Activated T-helper 1 cell treated with anti-CD3 and anti-CD28 coated beads, Interleukin-2, amount 50 U/mL, for 16 hours (primary cell): Measurements from ENCODE around the gene MYBPH.

Source experiments
- DNase-seq, 2 donors: peaks; one replicate each; pipeline ENCODE4 v3.0.0-alpha.2; 2020; ENCODE audit warnings: low read depth in 1 of 2, low spot score in 1 of 2

Gene MYBPH

GRCh38 chr1:203201516-203202205 is 26.0 kb upstream of the MYBPH start:
- no peak for DNase-seq

DNA sequence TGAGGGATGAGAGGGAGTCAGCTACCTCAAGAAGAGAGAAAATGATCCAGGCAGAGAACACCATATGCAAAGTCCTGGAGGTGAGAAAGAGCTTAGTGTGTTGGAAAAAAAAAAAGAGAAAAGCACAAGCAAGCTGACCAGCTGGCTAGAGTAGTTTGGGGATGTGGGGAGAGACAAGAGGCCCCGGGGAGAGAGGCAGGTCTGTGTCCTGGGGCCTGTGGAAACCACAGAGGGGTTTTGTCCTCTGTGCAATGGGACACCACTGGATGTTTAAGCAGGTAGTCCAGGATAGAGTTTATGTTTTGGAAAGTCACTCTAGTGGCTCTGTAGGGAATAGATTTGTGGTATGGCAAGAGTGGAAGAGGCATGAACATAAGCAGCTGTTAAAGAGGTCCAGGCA is 25.3 kb upstream of the MYBPH start:
- DNase-seq, result no peak

- DNase-seq, result no peak
Observed at GRCh38 chr1:203199816-203200571, 24.4 kb upstream of the MYBPH start.

GRCh38 chr1:203199481-203199815 is 23.8 kb upstream of the MYBPH start:
- DNase-seq, result no peak

DNA sequence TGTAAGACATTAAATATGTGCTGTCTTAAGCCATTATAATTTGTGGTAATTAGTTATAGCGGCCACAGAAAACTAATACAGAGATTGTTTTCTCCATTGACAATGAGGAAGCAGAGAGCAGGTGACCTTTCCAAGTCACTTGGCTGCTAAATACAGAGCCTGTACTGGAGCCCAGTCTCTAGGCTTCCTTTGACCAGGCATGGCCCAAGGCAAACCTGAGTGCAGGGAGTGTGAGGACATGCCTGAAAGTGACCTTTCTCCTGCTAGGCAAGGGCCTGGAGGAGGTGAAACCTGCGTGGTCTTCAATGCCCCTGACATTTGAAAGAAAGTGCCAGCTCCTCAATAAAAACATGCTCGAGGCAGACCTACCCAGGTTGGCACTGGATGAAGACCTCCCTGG is 23.4 kb upstream of the MYBPH start:
- no peak for DNase-seq

GRCh38 chr1:203197625-203198024 is 22.0 kb upstream of the MYBPH start:
- DNase-seq, result no peak

- DNase-seq, result no peak
Observed at GRCh38 chr1:203196371-203196770, 20.7 kb upstream of the MYBPH start.

- DNase-seq, result no peak
Observed at GRCh38 chr1:203190949-203191348, 15.3 kb upstream of the MYBPH start.

- DNase-seq, result no peak
Observed at GRCh38 chr1:203189951-203190352, 14.3 kb upstream of the MYBPH start.

GRCh38 chr1:203188686-203189232 is 13.1 kb upstream of the MYBPH start:
- no peak for DNase-seq

DNA sequence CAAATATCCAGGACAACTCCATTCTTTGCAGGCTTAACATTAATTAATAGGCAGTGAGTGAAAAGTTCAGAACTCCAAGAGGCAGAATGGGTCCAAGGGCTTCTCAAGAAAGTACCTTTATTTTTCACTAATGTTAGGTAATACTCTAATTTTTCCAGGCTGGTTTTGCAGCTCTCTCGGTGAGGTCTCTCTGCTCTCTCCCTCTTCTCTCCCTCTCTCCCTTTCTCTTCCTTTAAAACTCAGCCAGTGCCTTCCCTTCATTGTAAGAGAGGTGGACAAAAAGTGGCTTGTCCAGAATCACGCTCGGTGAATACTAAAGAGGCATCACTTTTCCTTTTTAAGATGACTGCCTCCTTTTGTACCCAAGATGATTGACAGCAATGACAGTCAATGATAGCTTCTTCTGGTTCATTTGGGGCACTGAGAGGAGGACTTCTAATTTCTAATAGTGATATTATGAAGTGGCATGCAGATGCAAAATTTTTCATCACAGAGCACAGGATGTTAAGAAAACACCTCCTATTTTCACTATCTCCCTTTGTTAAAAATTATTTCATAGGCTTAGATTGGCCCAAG is 12.2 kb upstream of the MYBPH start:
- DNase-seq, result no peak

DNA sequence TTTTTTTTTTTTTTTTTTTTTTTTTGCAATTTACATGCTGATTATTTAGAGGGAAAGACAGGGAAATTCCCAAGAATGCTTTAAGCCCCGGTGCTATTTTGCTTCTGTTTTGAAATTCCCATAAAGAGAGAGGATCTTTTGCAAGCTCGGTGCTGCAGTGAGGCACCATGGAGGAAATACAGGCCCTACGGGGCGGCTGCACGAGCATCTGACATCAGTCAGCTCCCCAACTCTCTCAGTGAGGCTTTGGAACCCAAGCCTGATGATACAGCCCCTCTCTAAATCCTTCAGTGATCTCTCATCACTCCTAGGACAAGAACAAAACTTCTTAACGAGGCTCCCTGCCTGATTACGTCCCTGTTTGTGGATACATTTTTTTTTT is 11.7 kb upstream of the MYBPH start:
- no peak for DNase-seq

DNA sequence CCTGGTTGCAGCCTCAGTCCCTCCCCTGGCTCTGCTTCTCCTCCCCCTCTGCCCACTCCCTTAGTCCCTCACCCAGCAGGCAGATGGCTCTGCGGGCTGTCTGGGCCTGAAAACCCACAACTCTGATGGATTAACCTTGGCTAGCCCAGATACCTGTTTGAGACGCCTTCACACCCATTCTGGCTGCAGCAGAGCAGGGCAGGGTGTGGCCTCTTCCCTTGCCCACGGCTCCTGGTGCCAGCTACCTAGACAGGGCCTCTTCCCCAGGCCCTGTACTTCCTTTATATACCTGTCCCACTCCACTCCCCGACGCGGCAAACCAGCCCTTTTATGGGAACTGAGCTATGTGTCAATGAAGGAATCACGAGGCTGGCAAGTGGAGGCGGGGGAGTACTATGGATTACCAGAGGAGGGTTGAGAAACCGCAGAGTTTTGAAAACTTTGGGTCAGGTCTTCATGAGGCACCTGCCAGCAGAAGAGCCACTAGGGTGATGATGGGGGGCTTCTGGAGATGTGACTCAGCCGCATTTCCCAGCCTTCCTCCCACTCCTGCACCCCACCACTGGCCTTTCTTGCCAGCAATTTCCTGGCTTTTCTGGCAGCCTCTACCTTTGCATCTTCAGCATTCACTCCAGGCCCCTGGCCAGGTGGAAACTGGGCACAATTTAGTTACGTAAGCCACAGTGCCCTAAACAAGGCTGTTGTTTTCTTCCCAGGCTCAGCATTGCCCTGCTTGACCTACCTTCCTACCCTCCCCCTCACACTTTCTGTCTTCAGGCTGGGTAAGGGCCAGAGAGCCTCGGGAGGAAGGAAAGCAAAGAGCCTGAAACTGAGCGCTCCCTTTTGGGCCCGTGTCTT is 11.0 kb upstream of the MYBPH start, which contains the start of gene CHI3L1:
TSS of gene CHI3L1 (minus strand) at position 259 of the 858 bp plus-strand sequence. CDS start at position 178, 81 bp downstream.
- no peak for DNase-seq

GRCh38 chr1:203186091-203186445 is 10.4 kb upstream of the MYBPH start:
- DNase-seq, result no peak

DNA sequence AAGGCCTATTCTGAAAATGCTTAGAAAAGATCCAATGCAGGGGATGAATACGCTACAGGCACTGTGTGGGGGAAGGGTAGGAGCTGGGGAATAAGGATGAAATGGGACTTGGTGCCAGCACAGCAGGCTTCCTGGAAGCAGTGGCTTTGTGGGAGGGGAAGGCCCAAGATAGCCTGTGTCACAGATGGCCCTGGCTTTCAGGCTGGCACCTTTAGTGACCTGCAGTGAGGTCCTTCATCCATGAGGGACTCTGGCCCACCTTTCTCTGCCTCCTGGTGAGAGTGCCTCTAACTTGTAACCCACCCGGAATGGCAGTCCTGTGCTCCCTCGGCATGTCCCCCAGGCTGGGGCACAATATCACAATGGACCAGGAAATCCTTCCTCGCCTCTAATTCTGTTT is 10.0 kb upstream of the MYBPH start:
- no peak for DNase-seq

- DNase-seq, result no peak
Observed at GRCh38 chr1:203185061-203185461, 9.4 kb upstream of the MYBPH start.

GRCh38 chr1:203184467-203184866 is 8.8 kb upstream of the MYBPH start:
- no peak for DNase-seq

GRCh38 chr1:203183828-203184227 is 8.2 kb upstream of the MYBPH start:
- DNase-seq, result no peak

- DNase-seq, result no peak
Observed at GRCh38 chr1:203182387-203182953, 6.8 kb upstream of the MYBPH start.

DNA sequence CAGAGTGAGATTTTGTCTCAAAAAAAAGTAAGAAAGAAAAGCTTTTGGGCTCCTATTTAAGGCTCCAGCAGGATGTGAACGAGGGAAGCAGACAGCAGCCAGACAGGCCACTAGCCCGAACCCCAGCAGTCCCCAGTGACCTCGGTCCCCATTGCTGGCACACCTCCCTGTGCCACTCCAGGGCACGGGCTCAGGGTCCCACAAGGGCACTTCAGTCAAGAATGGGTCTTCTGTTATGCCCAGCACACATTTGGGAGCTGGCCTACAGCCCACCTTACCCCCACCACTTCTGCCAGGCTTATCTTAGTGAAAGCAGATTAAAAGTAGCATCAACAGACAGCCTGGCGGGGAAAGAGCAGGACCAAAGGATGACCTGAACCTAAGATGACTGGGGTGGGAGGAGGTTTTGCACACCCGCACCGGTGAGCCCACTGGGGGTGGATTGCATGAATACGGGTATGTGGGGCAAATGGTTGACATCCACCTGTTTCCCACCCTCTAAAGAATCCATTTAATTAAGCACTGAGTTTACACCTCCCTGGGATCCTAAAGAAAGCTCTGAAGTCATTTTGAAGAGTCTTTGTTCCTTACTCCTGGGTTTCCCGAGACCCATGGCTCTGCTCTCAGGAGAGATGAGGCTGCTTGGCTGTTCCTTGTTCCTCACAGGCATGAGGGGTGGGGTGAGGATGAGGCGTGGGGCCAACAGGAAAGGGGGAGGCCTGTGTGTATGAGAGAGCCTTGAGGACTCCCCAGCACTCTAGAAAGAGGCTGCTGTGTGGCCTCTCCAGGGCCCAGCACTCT is 6.2 kb upstream of the MYBPH start:
- no peak for DNase-seq
